Measurements from ENCODE around the gene RIMS1. TPM values are rescaled to one million over a fixed set of nuclear protein-coding genes. Genes with fewer than 3 reads are reported as not detected.

RIMS1 gene
- total RNA-seq, 1 donor from 2014 or later: 2.2 TPM

DNA sequence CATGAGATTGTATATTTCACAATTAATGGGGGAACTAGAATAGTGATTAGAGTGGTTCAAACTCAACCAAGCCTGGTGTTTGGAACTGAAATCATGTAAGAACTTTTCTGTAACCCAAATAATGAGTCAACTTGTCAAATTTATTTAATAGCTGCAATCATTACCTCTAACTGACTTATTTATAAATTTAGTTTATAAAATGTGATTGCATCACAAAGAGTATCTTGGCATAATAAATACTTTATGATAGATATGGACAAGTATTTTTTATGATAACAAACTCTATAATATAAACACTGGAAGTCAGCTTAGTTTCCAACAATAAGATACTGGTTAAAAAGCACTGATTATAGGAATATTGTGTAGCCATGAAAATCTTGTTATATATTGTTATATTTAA is 319.1 kb downstream of the RIMS1 start:
- no peaks in the 10 kb centered on the region for H4K20me1 ChIP-seq (ENCODE audit: insufficient read depth, low read length)
- H3K27me3 ChIP-seq (ENCODE audit: insufficient read depth, low read length): no peaks in the 10 kb centered on the region
- no peak overlapping the region for H3K4me2 ChIP-seq (ENCODE audit: low read length)
- no peak overlapping the region for H3K27ac Mint-ChIP-seq (ENCODE audit: unreplicated experiment)
- no peak overlapping the region for H3K4me3 ChIP-seq (ENCODE audit: insufficient read depth, low read depth, low read length)
- TF ChIP-seq EZH2 (IDR thresholded peaks at IDR 0.05; ENCODE audit: insufficient read depth, low read length): no peak
- TF ChIP-seq, protein P1, sequence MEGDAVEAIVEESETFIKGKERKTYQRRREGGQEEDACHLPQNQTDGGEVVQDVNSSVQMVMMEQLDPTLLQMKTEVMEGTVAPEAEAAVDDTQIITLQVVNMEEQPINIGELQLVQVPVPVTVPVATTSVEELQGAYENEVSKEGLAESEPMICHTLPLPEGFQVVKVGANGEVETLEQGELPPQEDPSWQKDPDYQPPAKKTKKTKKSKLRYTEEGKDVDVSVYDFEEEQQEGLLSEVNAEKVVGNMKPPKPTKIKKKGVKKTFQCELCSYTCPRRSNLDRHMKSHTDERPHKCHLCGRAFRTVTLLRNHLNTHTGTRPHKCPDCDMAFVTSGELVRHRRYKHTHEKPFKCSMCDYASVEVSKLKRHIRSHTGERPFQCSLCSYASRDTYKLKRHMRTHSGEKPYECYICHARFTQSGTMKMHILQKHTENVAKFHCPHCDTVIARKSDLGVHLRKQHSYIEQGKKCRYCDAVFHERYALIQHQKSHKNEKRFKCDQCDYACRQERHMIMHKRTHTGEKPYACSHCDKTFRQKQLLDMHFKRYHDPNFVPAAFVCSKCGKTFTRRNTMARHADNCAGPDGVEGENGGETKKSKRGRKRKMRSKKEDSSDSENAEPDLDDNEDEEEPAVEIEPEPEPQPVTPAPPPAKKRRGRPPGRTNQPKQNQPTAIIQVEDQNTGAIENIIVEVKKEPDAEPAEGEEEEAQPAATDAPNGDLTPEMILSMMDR (IDR thresholded peaks at IDR 0.05; ENCODE audit: insufficient read depth, low read depth, low read length): no peak
- H3K9me3 Mint-ChIP-seq (ENCODE audit: unreplicated experiment): no peaks in the 10 kb centered on the region
- no peak overlapping the region for H3K4me3 Mint-ChIP-seq (ENCODE audit: unreplicated experiment)
- H3K4me1 Mint-ChIP-seq (ENCODE audit: low read depth, unreplicated experiment): no peaks in the 10 kb centered on the region
- DNase-seq (ENCODE audit: low read depth): no peak
- no peaks in the 10 kb centered on the region for H3K27me3 Mint-ChIP-seq (ENCODE audit: low read depth, unreplicated experiment)
- H2AFZ ChIP-seq (ENCODE audit: low read depth, low read length): no peak overlapping the region
- no peaks in the 10 kb centered on the region for H3K36me3 ChIP-seq (ENCODE audit: insufficient read depth, low read length)
- H3K79me2 ChIP-seq (ENCODE audit: insufficient read depth, low read length): no peaks in the 10 kb centered on the region
- FAIRE-seq: no peak
- no peaks in the 10 kb centered on the region for H3K4me1 ChIP-seq (ENCODE audit: insufficient read depth, low read length)
- no peaks in the 10 kb centered on the region for H3K9me3 ChIP-seq (ENCODE audit: insufficient read depth, low read depth, low read length)
- H3K9ac ChIP-seq (ENCODE audit: low read length): no peak overlapping the region
- no peaks in the 10 kb centered on the region for H3K36me3 Mint-ChIP-seq (ENCODE audit: low read depth, unreplicated experiment)
- no peak overlapping the region for H3K27ac ChIP-seq (ENCODE audit: low read depth, low read length)

DNA sequence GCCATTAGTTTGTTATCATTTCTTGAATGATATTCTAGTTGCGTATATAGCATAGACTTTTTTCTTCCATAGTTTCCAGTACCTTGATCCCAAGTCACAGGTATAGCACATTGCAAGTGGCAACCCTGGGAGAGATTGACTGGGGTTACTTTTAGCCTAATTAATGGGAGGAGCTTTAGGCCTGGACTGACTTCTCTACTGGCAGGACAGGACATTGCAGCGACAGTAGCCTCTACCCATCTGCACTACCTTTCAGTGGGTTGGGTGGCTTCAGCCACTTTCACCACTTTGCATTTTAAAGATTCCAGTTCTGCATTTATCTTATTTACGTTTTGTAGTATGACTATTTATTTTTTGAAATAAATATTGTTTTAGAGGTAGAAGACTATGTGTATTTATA is 320.3 kb downstream of the RIMS1 start:
- FAIRE-seq (no peak), DNase-seq (ENCODE audit: low read depth) (no peak)
- no peak overlapping the region for H3K4me2 ChIP-seq (ENCODE audit: low read length)
- H3K9ac ChIP-seq (ENCODE audit: low read length): no peak overlapping the region
- no peaks in the 10 kb centered on the region for H3K4me1 ChIP-seq (ENCODE audit: insufficient read depth, low read length)
- Mint-ChIP-seq H3K27ac (ENCODE audit: unreplicated experiment) (no peak overlapping the region), H3K36me3 (ENCODE audit: low read depth, unreplicated experiment) (no peaks in the 10 kb centered on the region), H3K9me3 (ENCODE audit: unreplicated experiment) (no peaks in the 10 kb centered on the region), H3K4me3 (ENCODE audit: unreplicated experiment) (no peak overlapping the region), H3K4me1 (ENCODE audit: low read depth, unreplicated experiment) (no peaks in the 10 kb centered on the region), H3K27me3 (ENCODE audit: low read depth, unreplicated experiment) (no peaks in the 10 kb centered on the region)
- no peaks in the 10 kb centered on the region for H3K79me2 ChIP-seq (ENCODE audit: insufficient read depth, low read length)
- H3K4me3 ChIP-seq (ENCODE audit: insufficient read depth, low read depth, low read length): no peak overlapping the region
- no peak overlapping the region for H3K27ac ChIP-seq (ENCODE audit: low read depth, low read length)
- H3K9me3 ChIP-seq (ENCODE audit: insufficient read depth, low read depth, low read length): no peaks in the 10 kb centered on the region
- H2AFZ ChIP-seq (ENCODE audit: low read depth, low read length): no peak overlapping the region
- H3K36me3 ChIP-seq (ENCODE audit: insufficient read depth, low read length): no peaks in the 10 kb centered on the region
- no peaks in the 10 kb centered on the region for H4K20me1 ChIP-seq (ENCODE audit: insufficient read depth, low read length)
- H3K27me3 ChIP-seq (ENCODE audit: insufficient read depth, low read length): no peaks in the 10 kb centered on the region
- TF ChIP-seq EZH2 (IDR thresholded peaks at IDR 0.05; ENCODE audit: insufficient read depth, low read length): no peak
- TF ChIP-seq, protein P1 (IDR thresholded peaks at IDR 0.05; ENCODE audit: insufficient read depth, low read depth, low read length): no peak

DNA sequence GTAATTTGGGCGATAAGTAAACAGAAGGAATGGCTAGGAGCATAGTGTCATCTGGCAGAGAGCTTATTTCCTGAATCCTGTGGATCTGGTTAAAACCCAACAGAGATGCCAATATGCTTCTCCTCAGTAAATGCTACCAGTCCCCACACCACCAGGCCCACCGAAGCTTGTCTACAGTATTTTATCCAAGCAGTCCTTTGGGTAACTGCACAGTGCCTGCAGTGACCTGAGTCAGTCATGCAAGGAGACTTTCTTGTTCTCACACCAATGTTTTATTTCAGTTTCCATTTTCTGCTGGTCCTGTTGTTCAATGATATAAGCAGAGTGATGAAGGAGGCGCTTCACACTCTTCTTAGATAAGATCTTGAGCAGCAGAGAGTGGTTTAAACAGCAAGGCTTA is 326.3 kb downstream of the RIMS1 start:
- H3K79me2 ChIP-seq (ENCODE audit: insufficient read depth, low read length): no peaks in the 10 kb centered on the region
- H3K4me1 ChIP-seq (ENCODE audit: insufficient read depth, low read length): no peaks in the 10 kb centered on the region
- Mint-ChIP-seq H3K36me3 (ENCODE audit: low read depth, unreplicated experiment) (no peaks in the 10 kb centered on the region), H3K4me1 (ENCODE audit: low read depth, unreplicated experiment) (no peaks in the 10 kb centered on the region), H3K27me3 (ENCODE audit: low read depth, unreplicated experiment) (no peaks in the 10 kb centered on the region), H3K9me3 (ENCODE audit: unreplicated experiment) (no peaks in the 10 kb centered on the region), H3K4me3 (ENCODE audit: unreplicated experiment) (no peak overlapping the region), H3K27ac (ENCODE audit: unreplicated experiment) (no peak overlapping the region)
- TF ChIP-seq, protein P1 (IDR thresholded peaks at IDR 0.05; ENCODE audit: insufficient read depth, low read depth, low read length): no peak
- TF ChIP-seq EZH2 (IDR thresholded peaks at IDR 0.05; ENCODE audit: insufficient read depth, low read length): no peak
- no peaks in the 10 kb centered on the region for H3K27me3 ChIP-seq (ENCODE audit: insufficient read depth, low read length)
- H4K20me1 ChIP-seq (ENCODE audit: insufficient read depth, low read length): no peaks in the 10 kb centered on the region
- no peak overlapping the region for H3K9ac ChIP-seq (ENCODE audit: low read length)
- H3K4me2 ChIP-seq (ENCODE audit: low read length): no peak overlapping the region
- H3K9me3 ChIP-seq (ENCODE audit: insufficient read depth, low read depth, low read length): no peaks in the 10 kb centered on the region
- FAIRE-seq (no peak), DNase-seq (ENCODE audit: low read depth) (no peak)
- no peak overlapping the region for H3K4me3 ChIP-seq (ENCODE audit: insufficient read depth, low read depth, low read length)
- H3K27ac ChIP-seq (ENCODE audit: low read depth, low read length): no peak overlapping the region
- H3K36me3 ChIP-seq (ENCODE audit: insufficient read depth, low read length): no peaks in the 10 kb centered on the region
- H2AFZ ChIP-seq (ENCODE audit: low read depth, low read length): no peak overlapping the region

Data from astrocyte (in vitro differentiated cells and primary cell).